A673 (cell line): ENCODE data around the gene ENSA.

Experiments used
- EZH2 ChIP-seq: fragments of 200-600 bp; sonication (generic); IDR thresholded peaks from 2 replicates; pipeline ENCODE4 v1.6.1; 2017; ENCODE audit warnings: borderline replicate concordance, low read depth, mild to moderate bottlenecking, mixed read lengths, antibody characterized with exemption, low read length; ENCODE audit not compliant: poor library complexity, severe bottlenecking
- TF ChIP-seq, protein P1 (sequence below): fragments of 300-800, 200-600 bp; sonication (generic); conservative IDR thresholded peaks from 2 replicates; pipeline ENCODE4 v1.5.1; 2017; ENCODE audit warnings: low read depth, mild to moderate bottlenecking, antibody characterized with exemption, low read length, moderate library complexity, mixed read lengths

DNA sequence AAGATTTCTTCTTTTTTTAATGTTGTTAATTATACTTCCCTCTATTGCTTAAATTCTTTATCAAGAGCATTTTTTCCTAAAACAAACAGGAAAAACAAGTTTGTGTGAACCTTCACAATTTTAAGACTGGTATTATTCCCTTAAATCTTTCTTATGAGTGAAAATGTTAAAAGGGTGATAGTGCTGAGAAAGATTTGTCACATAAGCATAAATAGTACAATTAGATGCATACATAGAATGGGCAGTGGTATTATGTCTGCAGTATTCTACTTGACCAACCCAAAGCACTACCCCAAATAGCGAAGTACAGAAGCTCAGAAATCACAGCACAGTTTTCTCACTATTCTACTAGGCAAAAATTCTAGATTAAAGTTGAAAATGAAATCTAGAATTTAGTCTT, 49.6 kb upstream of the ENSA start:
- TF ChIP-seq, protein P1, sequence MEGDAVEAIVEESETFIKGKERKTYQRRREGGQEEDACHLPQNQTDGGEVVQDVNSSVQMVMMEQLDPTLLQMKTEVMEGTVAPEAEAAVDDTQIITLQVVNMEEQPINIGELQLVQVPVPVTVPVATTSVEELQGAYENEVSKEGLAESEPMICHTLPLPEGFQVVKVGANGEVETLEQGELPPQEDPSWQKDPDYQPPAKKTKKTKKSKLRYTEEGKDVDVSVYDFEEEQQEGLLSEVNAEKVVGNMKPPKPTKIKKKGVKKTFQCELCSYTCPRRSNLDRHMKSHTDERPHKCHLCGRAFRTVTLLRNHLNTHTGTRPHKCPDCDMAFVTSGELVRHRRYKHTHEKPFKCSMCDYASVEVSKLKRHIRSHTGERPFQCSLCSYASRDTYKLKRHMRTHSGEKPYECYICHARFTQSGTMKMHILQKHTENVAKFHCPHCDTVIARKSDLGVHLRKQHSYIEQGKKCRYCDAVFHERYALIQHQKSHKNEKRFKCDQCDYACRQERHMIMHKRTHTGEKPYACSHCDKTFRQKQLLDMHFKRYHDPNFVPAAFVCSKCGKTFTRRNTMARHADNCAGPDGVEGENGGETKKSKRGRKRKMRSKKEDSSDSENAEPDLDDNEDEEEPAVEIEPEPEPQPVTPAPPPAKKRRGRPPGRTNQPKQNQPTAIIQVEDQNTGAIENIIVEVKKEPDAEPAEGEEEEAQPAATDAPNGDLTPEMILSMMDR: no peak
- TF ChIP-seq EZH2: no peak
